Uterus (tissue), 4 donors: ENCODE measurements around the gene BLACAT1. TPM values are rescaled to one million over a fixed set of nuclear protein-coding genes. Genes with fewer than 3 reads are reported as not detected.

Experiments used
- DNase-seq, 2 donors: peaks; one replicate each; pipeline ENCODE4 v3.0.0-alpha.2; 2019 to 2020
- H3K27ac ChIP-seq, 2 donors: fragments of 200-600 bp; sonication (generic); 1 replicate in 1 of 2; 2 replicates in 1 of 2; pipeline ENCODE4 v1.5.1; 2016 to 2018
- H3K27me3 ChIP-seq, 2 donors: fragments of 200-600 bp; sonication (generic); one replicate each; pipeline ENCODE4 v1.5.1; 2018 to 2019; ENCODE audit warnings: control low read depth in 1 of 2
- H3K36me3 ChIP-seq, 2 donors: fragments of 200-600 bp; sonication (generic); one replicate each; pipeline ENCODE4 v1.5.1; 2019; ENCODE audit warnings: control low read depth in 1 of 2
- H3K4me1 ChIP-seq, 2 donors: fragments of 200-600 bp; sonication (generic); one replicate each; pipeline ENCODE4 v1.5.1; 2018 to 2019; ENCODE audit warnings: control low read depth in 1 of 2
- H3K4me3 ChIP-seq, 2 donors: fragments of 200-600 bp; sonication (generic); 1 replicate in 1 of 2; 2 replicates in 1 of 2; pipeline ENCODE4 v1.5.1; 2018 to 2019; ENCODE audit warnings: mild to moderate bottlenecking in 1 of 2
- H3K9me3 ChIP-seq, 2 donors: fragments of 200-600 bp; sonication (generic); one replicate each; pipeline ENCODE4 v1.5.1; 2019; ENCODE audit warnings: control low read depth in 1 of 2
- POLR2A ChIP-seq, 2 donors: fragments of 450-650 bp; IDR thresholded peaks; one replicate each; pipeline ENCODE4 v1.6.1; 2016; ENCODE audit warnings: antibody characterized with exemption in 2 of 2, mild to moderate bottlenecking in 1 of 2, moderate library complexity in 1 of 2
- intact Hi-C: fragments of 100-400 bp; cut with DNase I; formaldehyde crosslinking; loops from one replicate; pipeline ENCODE4 v1.15.1; 2023; ENCODE audit warnings: low total_unique reads
- total RNA-seq, 4 donors: library from RNA; depleted of rRNA in 3 of 4; stranded (reverse); fragments of >200 nt in 3 of 4; gene quantifications; one replicate each; pipeline versions ENCODE4 v1.1.0 to v1.2.4, GENCODE V29; 2014 to 2023
- TF ChIP-seq, protein P1 (sequence below), 4 experiments: fragments of 200-600 bp in 2 of 4; fragments of 450-650 bp in 2 of 4; sonication (generic) in 2 of 4; IDR thresholded peaks; one replicate each; pipeline ENCODE4 v1.5.1; 2016 to 2019; ENCODE audit warnings: antibody characterized with exemption in 4 of 4, mild to moderate bottlenecking in 2 of 4, moderate library complexity in 1 of 4
- donor health status: DM: yes; HTN: yes; CAD: no.

Gene BLACAT1
- total RNA-seq, 4 donors from 2014 or later: 0.52 to 1.0 TPM; not detected in 2

DNA sequence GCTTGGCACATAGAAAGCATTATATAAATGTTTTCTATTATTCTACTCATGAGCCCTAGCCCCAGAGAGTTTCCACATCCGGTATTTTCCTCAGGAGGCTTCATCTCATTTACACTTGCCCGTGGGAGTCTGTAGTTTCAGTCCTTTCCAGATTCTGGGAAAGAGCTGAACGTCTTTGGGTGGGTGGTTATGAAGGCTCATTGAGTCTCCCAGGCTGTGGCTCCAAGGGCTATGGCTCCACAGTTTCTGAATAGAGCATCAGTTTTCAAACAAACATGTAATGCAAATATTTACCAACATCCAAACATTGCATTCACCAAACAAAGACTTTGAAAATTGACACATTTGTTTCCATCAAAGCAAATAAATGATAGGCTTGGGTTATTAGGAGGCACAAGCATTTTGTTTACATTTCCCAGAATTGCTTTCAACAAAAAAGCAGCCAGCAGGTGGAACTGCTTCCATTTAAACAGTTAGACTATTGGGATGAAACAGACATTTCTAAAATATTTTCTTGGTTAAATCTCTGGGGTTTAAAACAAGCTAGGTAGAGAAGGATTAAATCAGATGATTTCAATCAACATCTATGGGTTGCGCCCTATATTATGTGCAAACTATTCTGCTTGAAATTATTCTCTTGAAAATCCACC, 32.7 kb downstream of the BLACAT1 start:
- Histone ChIP-seq H3K27ac (no peak overlapping the region), H3K36me3 (no peaks in the 10 kb centered on the region), H3K4me3 (no peak overlapping the region), H3K27me3 (no peaks in the 10 kb centered on the region), H3K4me1 (no peaks in the 10 kb centered on the region), H3K9me3 (no peaks in the 10 kb centered on the region)
- intact Hi-C loops: no loop called here
- DNase-seq: no peak
- TF ChIP-seq, protein P1, sequence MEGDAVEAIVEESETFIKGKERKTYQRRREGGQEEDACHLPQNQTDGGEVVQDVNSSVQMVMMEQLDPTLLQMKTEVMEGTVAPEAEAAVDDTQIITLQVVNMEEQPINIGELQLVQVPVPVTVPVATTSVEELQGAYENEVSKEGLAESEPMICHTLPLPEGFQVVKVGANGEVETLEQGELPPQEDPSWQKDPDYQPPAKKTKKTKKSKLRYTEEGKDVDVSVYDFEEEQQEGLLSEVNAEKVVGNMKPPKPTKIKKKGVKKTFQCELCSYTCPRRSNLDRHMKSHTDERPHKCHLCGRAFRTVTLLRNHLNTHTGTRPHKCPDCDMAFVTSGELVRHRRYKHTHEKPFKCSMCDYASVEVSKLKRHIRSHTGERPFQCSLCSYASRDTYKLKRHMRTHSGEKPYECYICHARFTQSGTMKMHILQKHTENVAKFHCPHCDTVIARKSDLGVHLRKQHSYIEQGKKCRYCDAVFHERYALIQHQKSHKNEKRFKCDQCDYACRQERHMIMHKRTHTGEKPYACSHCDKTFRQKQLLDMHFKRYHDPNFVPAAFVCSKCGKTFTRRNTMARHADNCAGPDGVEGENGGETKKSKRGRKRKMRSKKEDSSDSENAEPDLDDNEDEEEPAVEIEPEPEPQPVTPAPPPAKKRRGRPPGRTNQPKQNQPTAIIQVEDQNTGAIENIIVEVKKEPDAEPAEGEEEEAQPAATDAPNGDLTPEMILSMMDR (IDR thresholded peaks at IDR 0.05): no peak
- TF ChIP-seq POLR2A (IDR thresholded peaks at IDR 0.05): no peak

DNA sequence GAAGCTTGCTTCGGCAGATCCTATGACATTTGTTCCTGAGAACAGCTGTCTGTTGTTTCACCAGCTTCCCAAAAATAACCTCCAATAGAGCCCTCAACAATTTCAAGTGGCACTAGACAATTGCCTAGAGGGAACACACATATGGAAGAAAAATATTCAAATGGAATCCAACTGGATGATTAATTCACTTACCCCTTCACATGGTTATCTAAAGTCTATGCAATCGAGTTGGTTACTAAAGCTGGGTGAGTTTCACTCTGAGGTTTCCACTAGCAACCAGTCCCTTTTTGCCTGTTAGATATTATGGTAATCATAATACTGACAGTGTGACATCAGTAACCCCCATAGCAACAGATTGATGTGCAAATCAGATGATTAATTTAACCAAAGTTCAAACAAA, 34.0 kb downstream of the BLACAT1 start, which contains the start of gene LEMD1:
TSS of gene LEMD1 (minus strand) at position 259 of the 400 bp plus-strand sequence. CDS start 1,520 bp downstream, outside the sequence.
- no peak within 1 kb of the TSS for H3K27ac ChIP-seq
- H3K27me3 ChIP-seq: no peaks in the 10 kb centered on the region
- intact Hi-C loops: no loop called here
- H3K4me1 ChIP-seq: no peaks in the 10 kb centered on the region
- DNase-seq: no peak
- H3K4me3 ChIP-seq: no peak within 1 kb of the TSS
- TF ChIP-seq, protein P1 (IDR thresholded peaks at IDR 0.05): no peak
- TF ChIP-seq POLR2A (IDR thresholded peaks at IDR 0.05): no peak
- no peaks in the 10 kb centered on the region for H3K36me3 ChIP-seq
- no peaks in the 10 kb centered on the region for H3K9me3 ChIP-seq

DNA sequence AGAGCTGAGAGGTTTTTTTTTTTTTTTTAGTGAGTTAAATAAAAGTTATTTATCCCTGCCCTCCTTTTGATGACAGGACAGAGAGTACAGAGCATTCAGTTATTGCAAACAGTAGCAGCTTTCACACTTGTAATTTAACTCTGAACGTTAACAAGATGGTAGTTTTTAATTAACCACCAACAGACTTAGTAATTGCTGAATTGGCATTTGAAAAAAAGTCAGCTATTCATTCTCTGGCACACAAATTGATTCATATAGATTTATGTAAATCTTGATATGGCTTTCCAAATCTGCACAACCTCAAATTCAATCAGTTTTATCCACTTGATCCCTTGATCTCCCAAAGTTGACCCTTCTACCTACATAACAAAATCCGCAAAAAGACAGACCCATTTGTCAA, 34.9 kb downstream of the BLACAT1 start:
- Histone ChIP-seq H3K36me3 (no peaks in the 10 kb centered on the region), H3K9me3 (no peaks in the 10 kb centered on the region), H3K27me3 (no peaks in the 10 kb centered on the region), H3K4me1 (no peaks in the 10 kb centered on the region), H3K27ac (no peak overlapping the region), H3K4me3 (no peak overlapping the region)
- intact Hi-C loops: no loop called here
- DNase-seq: no peak
- TF ChIP-seq POLR2A (IDR thresholded peaks at IDR 0.05): no peak
- TF ChIP-seq, protein P1 (IDR thresholded peaks at IDR 0.05): no peak

DNA sequence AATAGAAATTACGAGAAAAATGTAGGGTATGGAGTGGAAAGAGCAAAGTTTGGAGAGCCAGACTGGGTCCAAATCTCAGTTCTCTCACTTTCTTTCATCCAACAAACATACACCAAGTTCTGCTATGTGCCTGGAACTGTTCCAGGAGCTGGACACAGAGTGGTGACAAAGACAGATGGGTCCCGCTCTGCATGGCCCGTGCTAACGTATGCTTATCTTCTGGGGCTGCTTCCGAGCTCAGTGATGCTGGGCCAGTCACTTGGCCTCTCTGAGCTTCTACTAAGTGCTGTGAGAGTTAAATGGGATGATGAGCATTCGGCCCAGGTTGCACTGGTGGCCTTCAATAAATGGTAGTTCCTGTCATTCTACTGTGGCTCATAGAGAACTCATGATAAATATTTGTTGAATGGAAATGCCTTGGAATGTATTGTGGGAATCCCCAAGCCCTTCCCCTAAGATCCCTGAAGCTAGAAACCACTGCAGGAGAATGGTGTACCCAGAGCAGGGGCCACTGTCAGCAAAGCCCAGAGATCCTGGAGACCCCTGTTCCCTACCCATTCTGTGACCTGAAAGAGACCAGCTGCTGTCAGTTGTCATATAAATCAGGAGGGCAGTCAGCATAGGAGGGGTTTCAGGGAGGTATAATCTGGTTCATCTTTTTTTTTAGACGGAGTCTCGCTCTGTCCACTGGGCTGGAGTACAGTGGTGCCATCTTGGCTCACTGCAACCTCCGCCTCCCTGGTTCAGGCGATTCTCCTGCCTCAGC, 37.8 kb downstream of the BLACAT1 start:
- H3K27me3 ChIP-seq: no peaks in the 10 kb centered on the region
- intact Hi-C loops: no loop called here
- no peaks in the 10 kb centered on the region for H3K4me1 ChIP-seq
- H3K36me3 ChIP-seq: no peaks in the 10 kb centered on the region
- H3K27ac ChIP-seq: no peak overlapping the region
- TF ChIP-seq, protein P1 (IDR thresholded peaks at IDR 0.05): no peak
- TF ChIP-seq POLR2A (IDR thresholded peaks at IDR 0.05): no peak
- H3K4me3 ChIP-seq: no peak overlapping the region
- H3K9me3 ChIP-seq: no peaks in the 10 kb centered on the region
- DNase-seq: no peak

DNA sequence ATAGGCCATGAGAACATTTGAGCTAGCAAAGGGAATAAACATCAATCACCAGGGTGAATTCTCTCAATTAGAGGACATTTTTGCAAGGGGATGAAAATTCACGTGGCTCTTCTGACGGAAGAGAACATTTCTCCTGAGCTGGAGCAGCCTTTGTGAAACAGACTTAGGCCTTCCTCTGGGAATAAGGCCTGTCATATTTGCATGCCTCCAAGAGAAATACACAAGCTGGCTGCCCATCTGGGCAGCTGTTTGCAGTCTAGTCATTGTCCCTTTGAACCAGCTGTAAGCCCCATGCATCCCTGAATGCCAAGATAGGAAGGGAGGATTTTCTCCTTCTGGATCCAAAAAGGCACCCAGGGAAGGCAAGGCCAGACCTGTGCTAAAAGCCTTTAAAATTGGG, 39.5 kb downstream of the BLACAT1 start:
- Histone ChIP-seq H3K27me3 (no peaks in the 10 kb centered on the region), H3K36me3 (no peaks in the 10 kb centered on the region), H3K4me1 (no peaks in the 10 kb centered on the region), H3K9me3 (no peaks in the 10 kb centered on the region), H3K27ac (no peak overlapping the region), H3K4me3 (no peak overlapping the region)
- intact Hi-C loops: no loop called here
- no peak for TF ChIP-seq POLR2A (IDR thresholded peaks at IDR 0.05)
- TF ChIP-seq, protein P1 (IDR thresholded peaks at IDR 0.05): no peak
- no peak for DNase-seq
